ENCODE measurements around the gene CACNB2.
"Not testable (repeated sequence)": the region's sequence is repeated elsewhere in the genome, so short reads cannot be mapped to it uniquely, and the experiment has no call there.

CACNB2 gene

GRCh38 chr10:18414061-18414460 is 273.8 kb downstream of the CACNB2 start:
- no peak for DNase-seq

- DNase-seq: no peak
Measured at GRCh38 chr10:18417950-18418527, 277.8 kb downstream of the CACNB2 start.

GRCh38 chr10:18418541-18419215 is 278.5 kb downstream of the CACNB2 start:
- DNase-seq: no peak

- DNase-seq: no peak
Measured at GRCh38 chr10:18419945-18420344, 279.7 kb downstream of the CACNB2 start.

GRCh38 chr10:18421726-18422293 is 281.6 kb downstream of the CACNB2 start:
- no peak for DNase-seq

GRCh38 chr10:18423058-18423637 is 282.9 kb downstream of the CACNB2 start:
- no peak for DNase-seq

GRCh38 chr10:18424200-18424599 is 284.0 kb downstream of the CACNB2 start:
- DNase-seq: no peak

GRCh38 chr10:18429335-18429734 is 289.1 kb downstream of the CACNB2 start:
- no peak for DNase-seq

GRCh38 chr10:18436902-18437301 is 296.7 kb downstream of the CACNB2 start:
- DNase-seq: no peak

GRCh38 chr10:18437486-18437885 is 297.3 kb downstream of the CACNB2 start:
- no peak for DNase-seq

- no peak for DNase-seq
Measured at GRCh38 chr10:18438361-18439126, 298.3 kb downstream of the CACNB2 start.

GRCh38 chr10:18439601-18440000 is 299.4 kb downstream of the CACNB2 start:
- no peak for DNase-seq

GRCh38 chr10:18445635-18446034 is 305.4 kb downstream of the CACNB2 start:
- DNase-seq: not testable (repeated sequence)

- no peak for DNase-seq
Measured at GRCh38 chr10:18446205-18446604, 306.0 kb downstream of the CACNB2 start.

- no peak for DNase-seq
Measured at GRCh38 chr10:18449611-18450026, 309.4 kb downstream of the CACNB2 start.

- no peak for DNase-seq
Measured at GRCh38 chr10:18450298-18450697, 310.1 kb downstream of the CACNB2 start.

- no peak for DNase-seq
Measured at GRCh38 chr10:18455086-18455884, 315.1 kb downstream of the CACNB2 start.

GRCh38 chr10:18456984-18457383 is 316.8 kb downstream of the CACNB2 start:
- DNase-seq: no peak

- DNase-seq: no peak
Measured at GRCh38 chr10:18460032-18460431, 319.8 kb downstream of the CACNB2 start.

- DNase-seq: no peak
Measured at GRCh38 chr10:18463673-18464211, 323.5 kb downstream of the CACNB2 start.

- no peak for DNase-seq
Measured at GRCh38 chr10:18469125-18469524, 328.9 kb downstream of the CACNB2 start.

GRCh38 chr10:18472977-18473376 is 332.8 kb downstream of the CACNB2 start:
- no peak for DNase-seq

All from femur (tissue), 1 donor.